Measurements from ENCODE around the gene NEURL1B. TPM values are rescaled to one million over a fixed set of nuclear protein-coding genes. Genes with fewer than 3 reads are reported as not detected.

Gene NEURL1B
- total and polyA plus RNA-seq, 2 experiments from 2014 or later: 0.65 to 5.8 TPM

DNA sequence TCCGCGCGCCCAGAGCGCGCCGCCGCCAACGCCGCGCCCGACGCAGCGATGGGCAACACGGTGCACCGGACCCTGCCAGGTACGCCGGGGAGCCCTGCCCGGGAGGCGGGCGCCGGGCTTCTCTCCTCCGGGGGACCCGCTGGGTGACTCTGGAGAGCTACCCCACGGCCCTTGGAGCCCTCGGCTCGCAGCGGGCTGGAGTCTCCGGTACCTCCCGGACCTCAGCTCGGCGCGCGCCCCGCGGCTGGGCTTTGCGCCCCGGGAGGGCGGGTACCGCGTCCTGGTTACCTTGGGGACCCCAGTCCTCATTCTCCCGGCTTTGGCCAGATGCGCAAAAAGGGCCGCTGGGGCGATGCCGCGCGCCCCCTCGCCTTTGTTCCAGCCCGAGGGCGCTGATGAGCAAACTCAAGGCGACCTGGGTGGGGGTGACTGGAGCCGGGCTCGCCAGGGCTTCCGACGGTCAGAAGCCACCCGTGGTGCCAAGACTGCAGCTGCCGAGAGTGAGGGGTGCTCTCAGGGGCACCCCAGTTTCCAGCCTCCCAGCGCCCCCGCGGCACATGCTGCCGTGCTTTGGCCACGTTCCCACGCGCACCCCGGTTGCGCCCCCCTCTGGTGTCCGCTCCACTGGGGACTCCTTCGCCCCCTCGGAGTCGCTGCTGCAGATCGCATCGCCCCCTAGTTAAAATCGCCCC lies 442 bp downstream of the NEURL1B start:
- peaks cover 10% of the 10 kb centered on the region for H3K27me3 ChIP-seq
- no peaks in the 10 kb centered on the region for H3K79me2 ChIP-seq
- no peaks in the 10 kb centered on the region for H3K9me3 ChIP-seq (ENCODE audit: low read depth)
- TF ChIP-seq EZH2phosphoT487 (IDR thresholded peaks at IDR 0.05; ENCODE audit: low read depth, severe bottlenecking, unreplicated experiment) (no peak), EZH2 (IDR thresholded peaks at IDR 0.05; ENCODE audit: borderline replicate concordance) (peak; percentile 47)
- TF ChIP-seq, protein P1, sequence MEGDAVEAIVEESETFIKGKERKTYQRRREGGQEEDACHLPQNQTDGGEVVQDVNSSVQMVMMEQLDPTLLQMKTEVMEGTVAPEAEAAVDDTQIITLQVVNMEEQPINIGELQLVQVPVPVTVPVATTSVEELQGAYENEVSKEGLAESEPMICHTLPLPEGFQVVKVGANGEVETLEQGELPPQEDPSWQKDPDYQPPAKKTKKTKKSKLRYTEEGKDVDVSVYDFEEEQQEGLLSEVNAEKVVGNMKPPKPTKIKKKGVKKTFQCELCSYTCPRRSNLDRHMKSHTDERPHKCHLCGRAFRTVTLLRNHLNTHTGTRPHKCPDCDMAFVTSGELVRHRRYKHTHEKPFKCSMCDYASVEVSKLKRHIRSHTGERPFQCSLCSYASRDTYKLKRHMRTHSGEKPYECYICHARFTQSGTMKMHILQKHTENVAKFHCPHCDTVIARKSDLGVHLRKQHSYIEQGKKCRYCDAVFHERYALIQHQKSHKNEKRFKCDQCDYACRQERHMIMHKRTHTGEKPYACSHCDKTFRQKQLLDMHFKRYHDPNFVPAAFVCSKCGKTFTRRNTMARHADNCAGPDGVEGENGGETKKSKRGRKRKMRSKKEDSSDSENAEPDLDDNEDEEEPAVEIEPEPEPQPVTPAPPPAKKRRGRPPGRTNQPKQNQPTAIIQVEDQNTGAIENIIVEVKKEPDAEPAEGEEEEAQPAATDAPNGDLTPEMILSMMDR (IDR thresholded peaks at IDR 0.05; ENCODE audit: poor library complexity): peak; percentile 24
- H3K27ac ChIP-seq: no peak overlapping the region
- H3K4me1 ChIP-seq (ENCODE audit: insufficient read depth): peaks cover 5% of the 10 kb centered on the region
- H3K4me3 ChIP-seq: peak overlapping the region; percentile 88
- no peak for DNase-seq (ENCODE audit: low spot score)
- H4K20me1 ChIP-seq (ENCODE audit: insufficient read depth, poor library complexity, severe bottlenecking): no peaks in the 10 kb centered on the region
- WGBS (ENCODE audit: low lambda C conversion rate, missing lambda C conversion rate): 2% methylated on average over 66 of the region's 73 CpGs
- no peaks in the 10 kb centered on the region for H3K36me3 ChIP-seq (replicated peaks; ENCODE audit: insufficient read depth, low read depth)
- no peaks in the 10 kb centered on the region for H3K9me2 ChIP-seq (replicated peaks; ENCODE audit: insufficient read depth)
- H2AFZ ChIP-seq: peak overlapping the region; percentile 71
- H3K4me2 ChIP-seq: peak overlapping the region; percentile 97

DNA sequence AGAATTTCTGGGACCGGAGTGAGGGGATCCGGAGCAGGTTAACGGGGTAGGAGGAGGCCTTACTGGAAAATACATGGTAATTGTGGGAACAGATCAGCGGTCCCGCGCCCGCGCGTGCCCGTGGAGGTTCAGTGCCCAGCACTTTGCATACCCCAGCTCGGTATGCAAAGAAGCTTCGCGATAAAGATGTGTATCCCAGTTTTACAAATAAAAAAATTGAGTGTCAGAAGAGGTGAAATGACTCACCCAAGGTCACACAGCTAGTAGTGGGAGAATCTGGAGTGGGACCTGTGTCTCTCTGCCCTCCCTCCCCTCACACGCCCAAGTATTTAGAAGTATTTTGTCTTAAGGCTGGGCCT lies 967 bp downstream of the NEURL1B start:
- no peak overlapping the region for H3K4me3 ChIP-seq
- H4K20me1 ChIP-seq (ENCODE audit: insufficient read depth, poor library complexity, severe bottlenecking): no peaks in the 10 kb centered on the region
- H3K4me1 ChIP-seq (ENCODE audit: insufficient read depth): peaks cover 9% of the 10 kb centered on the region
- WGBS (ENCODE audit: low lambda C conversion rate, missing lambda C conversion rate): 33% methylated on average over 14 of the region's 14 CpGs
- H3K4me2 ChIP-seq: peak overlapping the region; percentile 97
- H3K27me3 ChIP-seq: peaks cover 10% of the 10 kb centered on the region
- H3K9me3 ChIP-seq (ENCODE audit: low read depth): no peaks in the 10 kb centered on the region
- H2AFZ ChIP-seq: no peak overlapping the region
- no peak for DNase-seq (ENCODE audit: low spot score)
- no peaks in the 10 kb centered on the region for H3K79me2 ChIP-seq
- no peaks in the 10 kb centered on the region for H3K9me2 ChIP-seq (replicated peaks; ENCODE audit: insufficient read depth)
- no peaks in the 10 kb centered on the region for H3K36me3 ChIP-seq (replicated peaks; ENCODE audit: insufficient read depth, low read depth)
- no peak overlapping the region for H3K27ac ChIP-seq
- TF ChIP-seq EZH2 (IDR thresholded peaks at IDR 0.05; ENCODE audit: borderline replicate concordance): no peak
- TF ChIP-seq EZH2phosphoT487 (IDR thresholded peaks at IDR 0.05; ENCODE audit: low read depth, severe bottlenecking, unreplicated experiment): no peak
- TF ChIP-seq, protein P1 (IDR thresholded peaks at IDR 0.05; ENCODE audit: poor library complexity): no peak

GRCh38 chr5:172642486-172642885 lies 1.4 kb downstream of the NEURL1B start:
- WGBS (ENCODE audit: low lambda C conversion rate, missing lambda C conversion rate): 66% methylated on average over 4 of the region's 4 CpGs
- Histone ChIP-seq H3K4me2 (peak overlapping the region; percentile 97), H3K27me3 (peaks cover 10% of the 10 kb centered on the region), H3K36me3 (replicated peaks; ENCODE audit: insufficient read depth, low read depth) (no peaks in the 10 kb centered on the region), H3K4me3 (no peak overlapping the region), H4K20me1 (ENCODE audit: insufficient read depth, poor library complexity, severe bottlenecking) (no peaks in the 10 kb centered on the region), H3K79me2 (no peaks in the 10 kb centered on the region), H3K27ac (no peak overlapping the region), H3K9me2 (replicated peaks; ENCODE audit: insufficient read depth) (no peaks in the 10 kb centered on the region), H3K9me3 (ENCODE audit: low read depth) (no peaks in the 10 kb centered on the region), H2AFZ (no peak overlapping the region), H3K4me1 (ENCODE audit: insufficient read depth) (peaks cover 14% of the 10 kb centered on the region)
- TF ChIP-seq EZH2phosphoT487 (IDR thresholded peaks at IDR 0.05; ENCODE audit: low read depth, severe bottlenecking, unreplicated experiment) (no peak), EZH2 (IDR thresholded peaks at IDR 0.05; ENCODE audit: borderline replicate concordance) (no peak)
- TF ChIP-seq, protein P1 (IDR thresholded peaks at IDR 0.05; ENCODE audit: poor library complexity): no peak
- no peak for DNase-seq (ENCODE audit: low spot score)

Measured in hepatocyte (in vitro differentiated cells).